CD14-positive monocyte (primary cell): ENCODE measurements around the gene CYP2A6. TPM values are rescaled to one million over a fixed set of nuclear protein-coding genes. Genes with fewer than 3 reads are reported as not detected.
"Not testable (repeated sequence)": the region's sequence is repeated elsewhere in the genome, so short reads cannot be mapped to it uniquely, and the experiment has no call there.

Experiments used
- DNase-seq, 3 donors: peaks; one replicate each; pipeline ENCODE4 v3.0.0-alpha.2; 2011 to 2022
- H2AFZ ChIP-seq: 2 replicates; pipeline ENCODE4 v1.6.0; 2012; ENCODE audit warnings: mild to moderate bottlenecking, low read depth, low read length, inconsistent platforms; ENCODE audit not compliant: insufficient read depth, poor library complexity, severe bottlenecking
- H3K27ac ChIP-seq, 2 donors: 1 replicate in 1 of 2; 2 replicates in 1 of 2; pipeline ENCODE4 v1.5.1; 2012 to 2013; ENCODE audit warnings: low read length in 2 of 2, control low read depth in 1 of 2, inconsistent platforms in 1 of 2, low read depth in 1 of 2, mild to moderate bottlenecking in 1 of 2
- H3K27me3 ChIP-seq, 2 donors: one replicate each; pipeline versions ENCODE4 v1.6.0 to v1.6.1; 2011 to 2013; ENCODE audit warnings: low read length in 2 of 2; ENCODE audit not compliant: control insufficient read depth in 2 of 2, insufficient read depth in 2 of 2
- H3K36me3 ChIP-seq, 2 donors: replicated peaks in 1 of 2; 1 replicate in 1 of 2; 2 replicates in 1 of 2; pipeline versions ENCODE4 v1.5.1 to v1.6.1; 2012 to 2013; ENCODE audit warnings: low read length in 2 of 2, control low read depth in 1 of 2, inconsistent platforms in 1 of 2, mild to moderate bottlenecking in 1 of 2; ENCODE audit not compliant: insufficient read depth in 2 of 2, control insufficient read depth in 1 of 2
- H3K4me1 ChIP-seq, 2 donors: 1 replicate in 1 of 2; 2 replicates in 1 of 2; pipeline versions ENCODE4 v1.5.1 to v1.6.1; 2012 to 2013; ENCODE audit warnings: low read length in 2 of 2, control low read depth in 1 of 2, inconsistent platforms in 1 of 2, mild to moderate bottlenecking in 1 of 2, moderate library complexity in 1 of 2; ENCODE audit not compliant: insufficient read depth in 2 of 2, control insufficient read depth in 1 of 2
- H3K4me2 ChIP-seq: replicated peaks from 2 replicates; pipeline ENCODE3; 2012; ENCODE audit warnings: low read length, moderate library complexity, mild to moderate bottlenecking; ENCODE audit not compliant: poor library complexity, severe bottlenecking; ENCODE audit errors: extremely low read depth
- H3K4me3 ChIP-seq, 3 experiments: fragments of 200-600 bp in 1 of 3; sonication (generic) in 1 of 3; replicated peaks in 1 of 3; 1 replicate in 2 of 3; 2 replicates in 1 of 3; pipeline ENCODE4 v1.5.1; 2011 to 2013; ENCODE audit warnings: low read length in 3 of 3, mild to moderate bottlenecking in 3 of 3, control low read depth in 2 of 3, low read depth in 2 of 3, inconsistent platforms in 1 of 3, moderate library complexity in 1 of 3
- H3K79me2 ChIP-seq: 2 replicates; pipeline ENCODE4 v1.6.0; 2012; ENCODE audit warnings: mild to moderate bottlenecking, control low read depth, inconsistent platforms, low read length, moderate library complexity; ENCODE audit not compliant: insufficient read depth
- H3K9ac ChIP-seq: 2 replicates; pipeline ENCODE4 v1.6.0; 2017; ENCODE audit warnings: low read length, mild to moderate bottlenecking; ENCODE audit not compliant: insufficient read depth, poor library complexity, severe bottlenecking
- H3K9me3 ChIP-seq, 2 donors: replicated peaks in 1 of 2; 1 replicate in 1 of 2; 2 replicates in 1 of 2; pipeline versions ENCODE4 v1.5.1 to v1.6.1; 2012 to 2013; ENCODE audit warnings: low read length in 2 of 2, control low read depth in 1 of 2; ENCODE audit not compliant: control insufficient read depth in 1 of 2, insufficient read depth in 1 of 2
- H4K20me1 ChIP-seq: 2 replicates; pipeline ENCODE4 v1.6.0; 2012; ENCODE audit warnings: mild to moderate bottlenecking, low read length, control low read depth, moderate library complexity; ENCODE audit not compliant: insufficient read depth
- H3K27ac Mint-ChIP-seq, 7 donors: one replicate each; pipeline ENCODE4 v1.8.0; 2020; ENCODE audit warnings: mild to moderate bottlenecking in 7 of 7, mixed read lengths in 7 of 7, moderate library complexity in 6 of 7, inconsistent platforms in 2 of 7
- H3K27me3 Mint-ChIP-seq, 3 donors: one replicate each; pipeline ENCODE4 v1.8.0; 2021 to 2022; ENCODE audit warnings: low read depth in 3 of 3, mild to moderate bottlenecking in 3 of 3, mixed read lengths in 3 of 3, moderate library complexity in 3 of 3, inconsistent platforms in 1 of 3
- H3K36me3 Mint-ChIP-seq, 2 donors: one replicate each; pipeline ENCODE4 v1.8.0; 2020; ENCODE audit warnings: mixed read lengths in 2 of 2, inconsistent platforms in 1 of 2, mild to moderate bottlenecking in 1 of 2
- H3K4me1 Mint-ChIP-seq: one replicate; pipeline ENCODE4 v1.8.0; 2020; ENCODE audit warnings: mild to moderate bottlenecking, mixed read lengths
- H3K4me3 Mint-ChIP-seq, 2 donors: one replicate each; pipeline ENCODE4 v1.8.0; 2020; ENCODE audit warnings: mild to moderate bottlenecking in 2 of 2, mixed read lengths in 2 of 2, moderate library complexity in 1 of 2
- H3K9me3 Mint-ChIP-seq, 7 donors: one replicate each; pipeline ENCODE4 v1.8.0; 2020 to 2022; ENCODE audit warnings: mixed read lengths in 7 of 7, mild to moderate bottlenecking in 6 of 7, moderate library complexity in 6 of 7, inconsistent platforms in 2 of 7
- WGBS: methylation state at CpG from one replicate; pipeline ENCODE4 v1.1.5; 2013; ENCODE audit warnings: missing lambda C conversion rate; ENCODE audit not compliant: insufficient coverage; 5-methylcytosine and 5-hydroxymethylcytosine counted together
- intact Hi-C, 2 donors: fragments of 100-400 bp; cut with micrococcal nuclease; formaldehyde crosslinking; loops; one replicate each; pipeline versions ENCODE4 v1.15.0 to v1.15.1; 2023
- polyA plus RNA-seq, 3 donors: library from polyadenylated mRNA; depleted of rRNA in 1 of 3; unstranded in 2 of 3; stranded (reverse) in 1 of 3; fragments of 300-500 nt in 2 of 3; fragments of >200 nt in 1 of 3; fragmentation: Illumina TruSeq in 2 of 3; gene quantifications; 1 replicate in 2 of 3; 2 replicates in 1 of 3; pipeline ENCODE4 v1.2.3, GENCODE V29; 2012 to 2021

CYP2A6 gene
- polyA plus RNA-seq, 3 donors = not detected

DNA sequence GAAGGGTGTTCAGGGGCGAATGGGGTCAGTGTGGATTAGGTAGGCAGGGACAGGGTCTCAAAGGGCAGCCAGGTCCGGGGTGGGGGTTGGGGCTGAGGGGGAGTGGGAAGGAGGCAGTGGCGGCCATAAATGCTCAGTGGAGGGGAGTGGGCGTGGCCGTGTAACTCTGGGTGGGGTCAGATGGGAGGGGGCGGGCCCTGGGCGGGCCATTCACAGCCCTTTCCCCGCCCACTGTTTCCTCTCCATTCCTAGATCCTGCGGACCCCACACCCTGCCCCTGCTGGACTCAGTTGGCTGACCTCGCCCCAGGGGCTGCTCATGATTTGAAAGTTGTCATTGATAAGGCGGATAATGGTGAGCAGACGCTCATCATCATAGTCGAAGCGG is 23.9 kb downstream of the CYP2A6 start:
- H3K27ac ChIP-seq, H3K9me3 ChIP-seq, DNase-seq, H3K36me3 ChIP-seq, H4K20me1 ChIP-seq, intact Hi-C loops, H3K9me3 Mint-ChIP-seq, H2AFZ ChIP-seq, H3K9ac ChIP-seq, H3K4me3 ChIP-seq, H3K4me3 Mint-ChIP-seq, H3K36me3 Mint-ChIP-seq, H3K79me2 ChIP-seq, H3K27me3 ChIP-seq, H3K27me3 Mint-ChIP-seq, H3K4me2 ChIP-seq: not testable (repeated sequence)
- Mint-ChIP-seq H3K4me1 (peaks cover 46% of the 10 kb centered on the region), H3K27ac (peak overlapping the region in 2 of 7 donors; percentile 51 to 82)
- H3K4me1 ChIP-seq = peaks cover 32 to 36% of the 10 kb centered on the region in 2 donors
- 98% methylated on average over 5 of the region's 14 CpGs for WGBS

DNA sequence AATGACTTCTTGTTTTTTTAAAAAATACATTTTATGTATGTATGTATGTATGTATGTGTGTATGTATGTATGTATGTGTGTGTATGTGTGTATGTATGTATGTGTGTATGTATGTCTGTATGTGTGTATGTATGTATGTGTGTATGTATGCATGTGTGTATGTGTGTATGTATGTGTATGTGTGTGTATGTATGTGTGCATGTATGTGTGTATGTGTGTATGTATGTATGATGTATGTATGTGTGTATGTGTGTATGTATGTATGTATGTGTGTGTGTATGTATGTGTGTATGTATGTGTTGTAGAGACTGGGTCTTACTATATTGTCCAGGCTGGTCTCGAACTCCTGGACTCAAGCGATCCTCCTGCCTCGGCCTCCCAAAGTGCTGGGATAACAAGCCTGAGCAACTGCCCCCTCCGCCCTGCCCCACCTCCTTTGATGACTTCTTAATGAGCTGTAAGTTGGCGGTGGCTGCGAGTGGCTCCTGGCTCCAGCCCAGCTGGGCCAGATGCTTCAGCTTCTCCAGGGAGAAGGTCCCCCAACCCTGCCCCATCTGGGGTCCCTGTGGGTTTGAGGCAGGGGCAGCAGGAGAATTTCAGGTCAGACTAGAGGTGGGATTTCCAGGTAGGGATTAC is 24.7 kb downstream of the CYP2A6 start:
- Mint-ChIP-seq H3K27ac (peak overlapping the region in 2 of 7 donors; percentile 31 to 51), H3K4me1 (peaks cover 44% of the 10 kb centered on the region)
- H2AFZ ChIP-seq, H3K36me3 Mint-ChIP-seq, H3K4me2 ChIP-seq, H3K79me2 ChIP-seq, H3K9me3 ChIP-seq, H3K27me3 ChIP-seq, H3K27ac ChIP-seq, H3K4me3 Mint-ChIP-seq, H3K9ac ChIP-seq, H3K4me3 ChIP-seq, H3K27me3 Mint-ChIP-seq, H3K9me3 Mint-ChIP-seq, H4K20me1 ChIP-seq, intact Hi-C loops, H3K36me3 ChIP-seq, DNase-seq: not testable (repeated sequence)
- peaks cover 32 to 35% of the 10 kb centered on the region in 2 donors for H3K4me1 ChIP-seq
- no CpG with 5 or more reads among the region's 6 CpGs for WGBS

DNA sequence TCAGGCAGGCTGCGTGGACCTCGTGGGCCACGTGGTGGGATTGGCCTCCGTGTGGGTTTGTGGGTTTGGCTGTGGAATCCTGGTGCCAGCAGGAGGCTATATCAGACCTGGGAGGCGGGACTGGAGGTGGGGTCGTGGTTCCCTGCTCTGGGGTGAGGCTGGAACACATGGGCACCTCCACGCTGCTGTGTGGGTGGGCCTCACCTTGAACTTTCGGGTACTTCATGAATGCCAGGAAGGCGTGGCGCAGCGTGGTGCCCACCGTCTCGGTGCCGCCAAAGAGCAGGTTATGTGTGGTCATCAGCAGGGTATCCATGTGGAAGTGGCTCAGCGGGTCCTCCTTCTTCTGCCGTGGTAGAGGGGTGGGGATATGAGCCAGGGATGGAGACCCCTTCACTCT is 25.3 kb downstream of the CYP2A6 start:
- not testable (repeated sequence) for H3K36me3 Mint-ChIP-seq, H3K9me3 Mint-ChIP-seq, H3K27ac ChIP-seq, H3K9ac ChIP-seq, H3K27me3 Mint-ChIP-seq, H3K4me3 Mint-ChIP-seq, H3K9me3 ChIP-seq, H3K4me3 ChIP-seq, H3K36me3 ChIP-seq, H3K27me3 ChIP-seq, H3K79me2 ChIP-seq, DNase-seq, H3K4me2 ChIP-seq, H4K20me1 ChIP-seq, H2AFZ ChIP-seq
- Mint-ChIP-seq H3K27ac (peak overlapping the region in 4 of 7 donors; percentile 31 to 98 (median 56)), H3K4me1 (peaks cover 44% of the 10 kb centered on the region)
- H3K4me1 ChIP-seq = peaks cover 34 to 35% of the 10 kb centered on the region in 2 donors
- intact Hi-C loops = loop anchor here in 1 of 2 donors (5.0 kb wide), 1 partner anchor 163 kb away; no protein-coding TSS in a partner anchor
- WGBS = 76% methylated on average over 14 of the region's 16 CpGs

DNA sequence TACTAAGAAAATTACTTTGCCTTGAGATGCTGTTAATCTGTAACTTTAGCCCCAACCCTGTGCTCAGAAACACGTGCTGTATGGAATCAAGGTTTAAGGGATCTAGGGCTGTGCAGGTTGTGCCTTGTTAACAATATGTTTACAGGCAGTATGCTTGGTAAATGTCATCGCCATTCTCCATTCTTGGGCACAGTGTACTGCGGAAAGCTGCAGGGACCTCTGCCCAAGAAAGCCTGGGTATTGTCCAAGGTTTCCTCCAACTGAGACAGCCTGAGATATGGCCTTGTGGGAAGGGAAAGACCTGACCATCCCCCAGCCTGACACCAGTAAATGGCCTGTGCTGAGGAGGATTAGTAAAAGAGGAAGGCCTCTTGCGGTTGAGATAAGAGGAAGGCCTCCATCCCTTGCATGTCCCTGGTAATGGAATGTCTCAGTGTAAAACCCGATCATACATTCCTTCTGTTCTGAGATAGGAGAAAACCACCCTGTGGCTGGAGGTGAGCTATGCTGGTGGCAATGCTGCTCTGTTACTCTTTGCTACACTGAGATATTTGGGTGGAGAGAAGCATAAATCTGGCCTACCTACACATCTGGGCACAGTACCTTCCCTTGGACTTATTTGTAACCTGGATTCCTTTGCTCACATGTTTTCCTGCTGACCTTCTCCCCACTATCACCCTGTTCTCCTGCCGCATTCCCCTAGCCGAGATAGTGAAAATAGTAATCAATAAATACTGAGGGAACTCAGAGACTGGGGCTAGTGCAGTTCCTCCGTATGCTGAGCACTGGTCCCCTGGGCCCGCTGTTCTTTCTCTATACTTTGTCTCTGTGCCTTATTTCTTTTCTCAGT is 27.3 kb downstream of the CYP2A6 start:
- not testable (repeated sequence) for H3K36me3 Mint-ChIP-seq, H3K9me3 ChIP-seq, H3K27me3 Mint-ChIP-seq, H4K20me1 ChIP-seq, H3K9ac ChIP-seq, H3K36me3 ChIP-seq, H3K9me3 Mint-ChIP-seq, H3K79me2 ChIP-seq, H2AFZ ChIP-seq, H3K27me3 ChIP-seq
- Histone ChIP-seq H3K27ac (peak overlapping the region; percentile 71 to 84), H3K4me3 (peak overlapping the region in 1 of 3 experiments; percentile 59), H3K4me1 (peaks cover 52 to 54% of the 10 kb centered on the region in 2 donors), H3K4me2 (peak overlapping the region; percentile 63)
- Mint-ChIP-seq H3K4me3 (peak overlapping the region; percentile 58 to 78), H3K27ac (peak overlapping the region; percentile 93 to 98 (median 96)), H3K4me1 (peaks cover 59% of the 10 kb centered on the region)
- DNase-seq = peak; percentile 50 to 77 (median 69)
- WGBS = 33% methylated on average over 4 of the region's 9 CpGs
- intact Hi-C loops = loop anchor here in 1 of 2 donors (5.0 kb wide), 1 partner anchor 161 kb away; no protein-coding TSS in a partner anchor
